Sigmoid colon (tissue), 7 donors: Measurements from ENCODE around the gene LIME1. TPM values are rescaled to one million over a fixed set of nuclear protein-coding genes. Genes with fewer than 3 reads are reported as not detected.

ENCODE experiments used
- DNase-seq: peaks from one replicate; pipeline ENCODE4 v3.0.0-alpha.2; 2019
- H3K27ac ChIP-seq, 4 donors: fragments of 200-600 bp; sonication (generic); one replicate each; pipeline ENCODE4 v1.5.1; 2016 to 2019; ENCODE audit warnings: mild to moderate bottlenecking in 1 of 4
- H3K27me3 ChIP-seq, 3 donors: fragments of 200-600 bp; sonication (generic); one replicate each; pipeline ENCODE4 v1.5.1; 2019; ENCODE audit warnings: mild to moderate bottlenecking in 1 of 3
- H3K36me3 ChIP-seq, 4 donors: fragments of 200-600 bp; sonication (generic); one replicate each; pipeline ENCODE4 v1.5.1; 2016 to 2019
- H3K4me1 ChIP-seq, 4 donors: fragments of 200-600 bp; sonication (generic); one replicate each; pipeline ENCODE4 v1.5.1; 2017 to 2019
- H3K4me3 ChIP-seq, 4 donors: fragments of 200-600 bp; sonication (generic); one replicate each; pipeline ENCODE4 v1.5.1; 2017 to 2019; ENCODE audit warnings: mild to moderate bottlenecking in 2 of 4, moderate library complexity in 1 of 4
- H3K9me3 ChIP-seq, 4 donors: fragments of 200-600 bp in 3 of 4; sonication (generic) in 3 of 4; one replicate each; pipeline versions ENCODE4 v1.5.1 to v1.6.1; 2013 to 2019
- CTCF ChIP-seq, 4 experiments: fragments of 450-650 bp in 3 of 4; fragments of 200-600 bp in 1 of 4; IDR thresholded peaks; one replicate each; pipeline ENCODE4 v1.5.1; 2016 to 2019; ENCODE audit warnings: antibody characterized with exemption in 4 of 4, mild to moderate bottlenecking in 3 of 4, moderate library complexity in 2 of 4
- EP300 ChIP-seq, 4 donors: sonication (generic); formaldehyde crosslinking; IDR thresholded peaks; one replicate each; pipeline ENCODE4 v1.6.1; 2017; ENCODE audit warnings: antibody characterized with exemption in 4 of 4
- POLR2A ChIP-seq, 2 donors: fragments of 450-650 bp; IDR thresholded peaks; one replicate each; pipeline ENCODE4 v1.6.1; 2016; ENCODE audit warnings: antibody characterized with exemption in 2 of 2, mild to moderate bottlenecking in 2 of 2, moderate library complexity in 2 of 2
- POLR2AphosphoS5 ChIP-seq, 4 donors: sonication (generic); formaldehyde crosslinking; IDR thresholded peaks; one replicate each; pipeline ENCODE4 v1.6.1; 2017; ENCODE audit warnings: antibody characterized with exemption in 4 of 4
- WGBS, 2 donors: extraction: QIAGEN DNeasy Blood & Tissue Kit; methylation state at CpG; one replicate each; pipeline ENCODE4 v1.1.7; 2013; 5-methylcytosine and 5-hydroxymethylcytosine counted together
- intact Hi-C: fragments of 100-400 bp; cut with DNase I; formaldehyde crosslinking; loops from one replicate; pipeline ENCODE4 v1.15.1; 2023
- polyA plus RNA-seq, 3 donors: library from polyadenylated mRNA; stranded (reverse); fragments of 200-250 nt; gene quantifications; one replicate each; pipeline ENCODE4 v1.2.3, GENCODE V29; 2013
- total RNA-seq, 4 donors: library from RNA; depleted of rRNA; stranded (reverse); fragments of >200 nt; gene quantifications; one replicate each; pipeline ENCODE4 v1.1.0, GENCODE V29; 2016
- donor health status: healthy with polysubstance abuse.
- donor health status: Bipolar disorder and iron deficiency.
- donor health status: healthy.

Gene LIME1
- total and polyA plus RNA-seq, 7 donors: 4.6 to 35.3 (median 6.4) TPM; not detected in 1

DNA sequence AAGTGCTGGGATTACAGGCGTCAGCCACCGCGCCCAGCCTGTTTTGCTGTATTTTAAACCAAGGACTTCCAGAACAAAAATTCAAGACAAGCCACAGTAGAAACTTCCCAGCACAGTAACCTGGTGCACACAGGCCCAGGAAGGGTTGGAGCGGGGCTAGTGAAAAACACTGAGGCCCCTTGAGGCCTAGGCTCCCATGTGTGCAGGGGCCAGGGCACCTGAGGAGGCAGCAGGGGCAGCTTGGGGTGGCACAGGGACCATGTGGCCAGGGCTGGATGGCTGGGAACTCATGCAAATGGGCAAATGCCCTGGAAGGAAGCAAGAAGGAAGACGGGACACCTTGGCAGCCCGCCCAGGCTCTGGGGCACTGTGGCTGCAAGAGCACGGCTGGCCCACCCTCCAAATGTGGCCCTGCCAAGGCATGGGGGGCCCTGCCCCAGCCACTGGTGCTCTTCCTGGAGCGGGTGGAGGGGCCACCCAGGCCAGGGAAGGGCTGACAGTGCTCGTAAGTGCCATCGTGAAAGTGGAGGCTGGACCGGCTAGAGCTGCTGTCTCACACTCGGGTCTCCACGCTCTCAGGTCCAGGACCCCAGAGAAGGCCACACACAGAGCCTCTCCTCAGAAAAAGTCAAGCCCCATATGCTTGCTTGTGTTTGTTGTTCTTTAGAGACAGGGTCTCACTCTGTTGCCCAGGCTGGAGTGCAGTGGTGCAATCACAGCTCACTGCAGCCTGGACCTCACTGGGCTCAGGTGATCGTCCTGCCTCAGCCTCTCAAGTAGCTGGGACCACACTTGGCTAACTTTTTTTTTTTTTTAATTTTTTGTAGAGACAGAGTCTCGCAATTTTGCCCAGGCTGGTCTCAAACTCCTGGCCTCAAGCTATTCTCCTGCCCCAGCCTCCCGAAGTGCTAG, 13.4 kb downstream of the LIME1 start:
- DNase-seq: no peak
- no peaks in the 10 kb centered on the region for H3K9me3 ChIP-seq
- H3K4me3 ChIP-seq: no peak overlapping the region
- H3K4me1 ChIP-seq: no peaks in the 10 kb centered on the region
- no peaks in the 10 kb centered on the region for H3K27me3 ChIP-seq
- no peaks in the 10 kb centered on the region for H3K36me3 ChIP-seq
- intact Hi-C loops: no loop called here
- no peak overlapping the region for H3K27ac ChIP-seq
- WGBS, 2 donors: 81 to 88% methylated on average over 16 of the region's 16 CpGs
- TF ChIP-seq EP300 (IDR thresholded peaks at IDR 0.05) (no peak), POLR2AphosphoS5 (IDR thresholded peaks at IDR 0.05) (no peak), POLR2A (IDR thresholded peaks at IDR 0.05) (no peak), CTCF (IDR thresholded peaks at IDR 0.05) (no peak)

DNA sequence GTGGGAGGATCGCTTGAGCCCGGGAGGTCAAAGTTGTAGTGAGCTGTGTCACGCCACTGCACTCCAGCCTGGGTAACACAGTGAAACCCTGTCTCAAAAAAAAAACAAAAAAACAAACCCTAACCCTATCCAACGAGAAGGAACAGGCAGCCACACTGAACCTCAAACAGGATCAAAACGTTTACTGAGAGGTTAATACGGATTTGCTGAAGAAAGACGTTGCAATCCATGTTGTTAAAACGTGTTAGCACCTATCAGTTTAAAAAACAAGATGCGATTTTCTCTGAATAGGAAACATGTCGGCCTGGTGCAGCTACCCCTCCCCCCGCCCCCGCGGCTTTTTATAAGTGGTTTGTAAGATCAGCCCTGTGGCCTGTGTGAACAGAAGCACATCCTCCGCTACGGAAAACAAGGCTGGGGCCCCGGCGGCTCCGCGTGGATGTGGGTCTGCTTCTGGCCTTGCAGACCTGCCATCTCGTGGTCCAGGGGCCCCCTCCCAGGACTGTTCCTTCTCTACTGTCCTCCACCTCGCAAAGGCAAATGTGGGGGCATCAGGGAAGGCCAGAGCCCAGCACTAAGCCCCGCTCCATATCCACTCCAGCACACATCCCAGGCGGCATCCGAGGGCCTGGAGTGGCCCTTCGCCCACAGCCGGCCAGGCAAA, 14.5 kb downstream of the LIME1 start:
- DNase-seq: no peak
- no peak overlapping the region for H3K27ac ChIP-seq
- 66 to 68% methylated on average over 26 of the region's 26 CpGs for WGBS, 2 donors

GRCh38 chr20:63751471-63752271, 15.2 kb downstream of the LIME1 start:
- no peaks in the 10 kb centered on the region for H3K4me1 ChIP-seq
- H3K9me3 ChIP-seq: no peaks in the 10 kb centered on the region
- H3K27ac ChIP-seq: no peak overlapping the region
- no peak for DNase-seq
- TF ChIP-seq POLR2AphosphoS5 (IDR thresholded peaks at IDR 0.05): no peak
- no peak for TF ChIP-seq EP300 (IDR thresholded peaks at IDR 0.05)
- no peak for TF ChIP-seq POLR2A (IDR thresholded peaks at IDR 0.05)
- TF ChIP-seq CTCF (IDR thresholded peaks at IDR 0.05): no peak
- 59 to 76% methylated on average over 41 to 43 of the region's 45 CpGs for WGBS, 2 donors
- no peak overlapping the region for H3K4me3 ChIP-seq
- H3K36me3 ChIP-seq: no peaks in the 10 kb centered on the region
- intact Hi-C loops: no loop called here
- no peaks in the 10 kb centered on the region for H3K27me3 ChIP-seq

More for the DNA sequence above, 14.5 kb downstream of the LIME1 start:
- Histone ChIP-seq H3K4me1 (no peaks in the 10 kb centered on the region), H3K36me3 (no peaks in the 10 kb centered on the region), H3K27me3 (no peaks in the 10 kb centered on the region), H3K9me3 (no peaks in the 10 kb centered on the region), H3K4me3 (no peak overlapping the region)
- TF ChIP-seq CTCF (IDR thresholded peaks at IDR 0.05): no peak
- no peak for TF ChIP-seq EP300 (IDR thresholded peaks at IDR 0.05)
- intact Hi-C loops: no loop called here

DNA sequence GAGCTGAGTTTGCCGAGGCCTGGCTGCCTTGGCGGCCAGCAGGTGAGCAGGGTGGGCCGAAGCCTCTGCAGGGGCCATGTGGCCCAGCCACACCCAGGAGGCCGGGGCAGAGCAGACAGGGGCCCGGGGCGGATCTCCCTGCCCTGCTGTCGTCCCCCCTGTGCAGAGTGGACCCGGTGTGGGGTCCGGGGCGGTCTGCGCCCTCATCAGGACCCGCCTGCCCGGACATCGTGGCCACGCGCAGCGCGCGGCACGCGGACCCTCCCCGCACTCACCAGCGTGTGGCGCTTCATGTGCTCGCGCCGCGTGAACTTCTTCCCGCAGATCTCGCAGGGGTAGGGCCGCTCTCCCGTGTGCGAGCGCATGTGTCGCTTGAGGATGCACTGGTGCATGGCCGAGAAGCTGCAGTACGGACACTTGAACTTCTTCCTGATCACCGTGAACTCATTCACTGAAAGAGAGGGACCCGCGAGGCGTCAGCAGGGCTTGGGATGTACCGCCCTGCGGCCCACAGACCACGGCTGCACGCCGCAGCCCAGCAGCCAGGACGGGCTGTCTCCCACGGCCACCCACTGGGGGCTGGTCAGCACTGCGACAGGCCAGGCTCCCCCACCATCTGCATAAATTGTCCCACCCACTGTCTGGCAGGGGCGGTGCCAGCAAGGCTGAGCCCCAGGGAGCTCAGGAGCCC, 16.1 kb downstream of the LIME1 start:
- TF ChIP-seq CTCF (IDR thresholded peaks at IDR 0.05): no peak
- no peak for TF ChIP-seq POLR2A (IDR thresholded peaks at IDR 0.05)
- no peak for TF ChIP-seq EP300 (IDR thresholded peaks at IDR 0.05)
- TF ChIP-seq POLR2AphosphoS5 (IDR thresholded peaks at IDR 0.05): no peak
- Histone ChIP-seq H3K4me1 (no peaks in the 10 kb centered on the region), H3K27ac (no peak overlapping the region), H3K36me3 (no peaks in the 10 kb centered on the region), H3K27me3 (no peaks in the 10 kb centered on the region), H3K9me3 (no peaks in the 10 kb centered on the region), H3K4me3 (no peak overlapping the region)
- 89 to 92% methylated on average over 50 of the region's 50 CpGs for WGBS, 2 donors
- intact Hi-C loops: no loop called here
- no peak for DNase-seq
